ENCODE data around the gene THBS4.

- TF ChIP-seq POLR2A (IDR thresholded peaks at IDR 0.05) (no peak), CTCF (IDR thresholded peaks at IDR 0.05) (no peak)
Observed at GRCh38 chr5:80090884-80091166, 55.7 kb downstream of the THBS4 start.
